ENCODE measurements around the gene CCR5.

DNA sequence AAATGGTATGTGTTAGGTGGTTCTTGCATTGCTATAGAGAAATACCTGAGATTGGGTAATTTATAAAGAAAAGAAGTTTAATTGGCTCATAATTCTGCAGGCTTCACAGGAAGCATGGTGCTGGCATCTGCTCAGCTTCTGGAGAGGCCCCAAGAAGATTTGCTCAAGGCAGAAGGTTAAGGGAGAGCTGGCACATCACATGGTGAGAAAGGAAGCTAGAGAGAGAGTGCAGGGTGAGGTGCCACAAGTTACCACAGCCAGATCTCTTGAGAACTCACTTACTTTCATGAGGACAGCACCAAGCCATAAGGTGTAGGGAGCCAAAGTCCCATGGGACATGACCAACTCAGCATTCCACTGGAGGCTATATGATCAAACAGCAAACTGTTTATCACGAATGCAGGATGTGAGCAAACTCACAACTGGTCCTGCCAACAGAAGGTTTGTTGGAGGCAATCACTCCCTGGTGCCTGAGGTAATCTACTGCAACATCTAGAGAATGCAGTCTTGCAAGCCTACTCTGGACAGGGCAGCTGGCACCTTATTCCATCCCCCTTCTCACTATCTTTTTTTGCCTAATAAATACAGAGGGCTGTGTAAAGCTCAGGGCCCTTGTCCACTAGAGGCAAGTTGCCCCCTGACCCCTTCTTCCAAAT, 45.0 kb upstream of the CCR5 start:
- no peak for TF ChIP-seq CTCF (tag by site-specific recombination; IDR thresholded peaks at IDR 0.05)
- TF ChIP-seq ZNF510 (tag by site-specific recombination; IDR thresholded peaks at IDR 0.05; ENCODE audit: insufficient replicate concordance) = no peak
- TF ChIP-seq ZNF610 (tag by site-specific recombination; IDR thresholded peaks at IDR 0.05; ENCODE audit: borderline replicate concordance) = no peak
- TF ChIP-seq PBX3 (CRISPR knock-in tag; IDR thresholded peaks at IDR 0.05) = no peak
- TF ChIP-seq, protein P1, sequence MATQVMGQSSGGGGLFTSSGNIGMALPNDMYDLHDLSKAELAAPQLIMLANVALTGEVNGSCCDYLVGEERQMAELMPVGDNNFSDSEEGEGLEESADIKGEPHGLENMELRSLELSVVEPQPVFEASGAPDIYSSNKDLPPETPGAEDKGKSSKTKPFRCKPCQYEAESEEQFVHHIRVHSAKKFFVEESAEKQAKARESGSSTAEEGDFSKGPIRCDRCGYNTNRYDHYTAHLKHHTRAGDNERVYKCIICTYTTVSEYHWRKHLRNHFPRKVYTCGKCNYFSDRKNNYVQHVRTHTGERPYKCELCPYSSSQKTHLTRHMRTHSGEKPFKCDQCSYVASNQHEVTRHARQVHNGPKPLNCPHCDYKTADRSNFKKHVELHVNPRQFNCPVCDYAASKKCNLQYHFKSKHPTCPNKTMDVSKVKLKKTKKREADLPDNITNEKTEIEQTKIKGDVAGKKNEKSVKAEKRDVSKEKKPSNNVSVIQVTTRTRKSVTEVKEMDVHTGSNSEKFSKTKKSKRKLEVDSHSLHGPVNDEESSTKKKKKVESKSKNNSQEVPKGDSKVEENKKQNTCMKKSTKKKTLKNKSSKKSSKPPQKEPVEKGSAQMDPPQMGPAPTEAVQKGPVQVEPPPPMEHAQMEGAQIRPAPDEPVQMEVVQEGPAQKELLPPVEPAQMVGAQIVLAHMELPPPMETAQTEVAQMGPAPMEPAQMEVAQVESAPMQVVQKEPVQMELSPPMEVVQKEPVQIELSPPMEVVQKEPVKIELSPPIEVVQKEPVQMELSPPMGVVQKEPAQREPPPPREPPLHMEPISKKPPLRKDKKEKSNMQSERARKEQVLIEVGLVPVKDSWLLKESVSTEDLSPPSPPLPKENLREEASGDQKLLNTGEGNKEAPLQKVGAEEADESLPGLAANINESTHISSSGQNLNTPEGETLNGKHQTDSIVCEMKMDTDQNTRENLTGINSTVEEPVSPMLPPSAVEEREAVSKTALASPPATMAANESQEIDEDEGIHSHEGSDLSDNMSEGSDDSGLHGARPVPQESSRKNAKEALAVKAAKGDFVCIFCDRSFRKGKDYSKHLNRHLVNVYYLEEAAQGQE (tag by site-specific recombination; IDR thresholded peaks at IDR 0.05) = no peak
- no peak for TF ChIP-seq ZNF561 (tag by site-specific recombination; IDR thresholded peaks at IDR 0.05; ENCODE audit: borderline replicate concordance)
- TF ChIP-seq ELK4 (IDR thresholded peaks at IDR 0.05; ENCODE audit: borderline replicate concordance, low read depth, low read length) = no peak
- no peak for TF ChIP-seq INSM2 (tag by site-specific recombination; IDR thresholded peaks at IDR 0.05)
- TF ChIP-seq ZNF837 (tag by site-specific recombination; IDR thresholded peaks at IDR 0.05) = no peak
- no peak for TF ChIP-seq OVOL3 (tag by site-specific recombination; IDR thresholded peaks at IDR 0.05)
- TF ChIP-seq ZNF785 (tag by site-specific recombination; IDR thresholded peaks at IDR 0.05) = no peak
- TF ChIP-seq WT1 (tag by site-specific recombination; IDR thresholded peaks at IDR 0.05) = no peak
